GM21367 (cell line): ENCODE results near the gene ARID1A.

Experiments
- ATAC-seq: cut with Tn5 transposase; IDR thresholded peaks from one replicate; pipeline ENCODE4 v1.9.1; 2021; ENCODE audit not compliant: unreplicated experiment

Gene ARID1A

GRCh38 chr1:26826261-26827105, 130.7 kb downstream of the ARID1A start, which contains the start of gene ZDHHC18:
ZDHHC18 (plus strand) TSS chr1:26826688; CDS start chr1:26826805, 117 bp downstream.
- ATAC-seq, result peak; percentile 65

- no peak for ATAC-seq
Measured at GRCh38 chr1:26827106-26827604, 131.3 kb downstream of the ARID1A start.

- ATAC-seq, result no peak
Measured at GRCh38 chr1:26827663-26828062, 131.8 kb downstream of the ARID1A start.

- no peak for ATAC-seq
Measured at GRCh38 chr1:26828411-26828991, 132.7 kb downstream of the ARID1A start.

- ATAC-seq, result no peak
Measured at GRCh38 chr1:26829184-26829911, 133.5 kb downstream of the ARID1A start.

GRCh38 chr1:26831059-26831458, 135.2 kb downstream of the ARID1A start:
- ATAC-seq, result no peak
